HCT116 (cell line): ENCODE results near the gene HTR3E. TPM values are rescaled to one million over a fixed set of nuclear protein-coding genes. Genes with fewer than 3 reads are reported as not detected.

Experiments
- ATAC-seq: fragments of 200-7000 bp; cut with Tn5 transposase; 2 replicates; pipeline ENCODE4 v1.9.1; 2020; ENCODE audit warnings: mild to moderate bottlenecking, moderate library complexity
- BruUV-seq: library from RNA; stranded (reverse); fragments of 400-500 nt; replicated peaks from 2 replicates; lab custom pipeline; 2021; lab: Mats Ljungman, UMichigan
- CTCF ChIA-PET: fragments of 300-600 bp; sonication (Branson Sonifier 250); formaldehyde crosslinking; loops from one replicate; lab custom pipeline; 2021; ENCODE audit warnings: antibody characterized with exemption; lab: Charles Lee
- POLR2A ChIA-PET: fragments of 300-600, 350-600 bp; sonication (Branson Sonifier 250); formaldehyde crosslinking; loops from one replicate; lab custom pipeline; 2021; ENCODE audit warnings: antibody characterized with exemption; lab: Charles Lee
- RAD21 ChIA-PET, 2 experiments: fragments of 300-600 bp; sonication (Branson Sonifier 250); formaldehyde crosslinking; loops; one replicate each; lab custom pipeline; 2023; ENCODE audit warnings: low total read pairs in 2 of 2; ENCODE audit not compliant: uncharacterized antibody in 2 of 2, unreplicated experiment in 2 of 2, low non-redundant PET in 1 of 2; lab: Charles Lee
- DNase-seq: peaks from one replicate; pipeline ENCODE4 v3.0.0-alpha.2; 2010; ENCODE audit warnings: low read depth, low spot score
- H2AFZ ChIP-seq: fragments of 200-600 bp; shearing (Covaris generic), sonication (generic); 2 replicates; pipeline ENCODE4 v1.6.1; 2017; ENCODE audit warnings: low read depth, mixed run types, mixed read lengths, antibody characterized with exemption, low read length; ENCODE audit not compliant: poor library complexity, severe bottlenecking
- H3K27ac ChIP-seq: 2 replicates; pipeline ENCODE4 v1.5.1; 2012; ENCODE audit warnings: low read depth, low read length
- H3K27me3 ChIP-seq: fragments of 200-600 bp; sonication (generic); 2 replicates; pipeline ENCODE4 v1.6.1; 2016; ENCODE audit warnings: mixed run types, low read length, mixed read lengths; ENCODE audit not compliant: insufficient read depth
- H3K36me3 ChIP-seq, 2 experiments: fragments of 200-500 bp in 1 of 2; fragments of 200-600 bp in 1 of 2; sonication (Bioruptor generic) in 1 of 2; sonication (generic) in 1 of 2; 2 replicates each; pipeline versions ENCODE4 v1.5.1 to v1.6.1; 2014 to 2016; ENCODE audit warnings: low read length in 2 of 2, inconsistent platforms in 1 of 2, mixed read lengths in 1 of 2, mixed run types in 1 of 2; ENCODE audit not compliant: insufficient read depth in 2 of 2, control insufficient read depth in 1 of 2
- H3K4me1 ChIP-seq, 2 experiments: fragments of 200-600 bp in 1 of 2; sonication (generic) in 1 of 2; 2 replicates each; pipeline versions ENCODE4 v1.5.1 to v1.6.1; 2012 to 2017; ENCODE audit warnings: low read length in 2 of 2, inconsistent platforms in 1 of 2, mild to moderate bottlenecking in 1 of 2, mixed read lengths in 1 of 2, mixed run types in 1 of 2, moderate library complexity in 1 of 2; ENCODE audit not compliant: insufficient read depth in 2 of 2, control insufficient read depth in 1 of 2
- H3K4me2 ChIP-seq: fragments of 200-600 bp; sonication (generic); 2 replicates; pipeline ENCODE4 v1.6.1; 2017; ENCODE audit warnings: mixed run types, low read length, mixed read lengths
- H3K4me3 ChIP-seq, 2 experiments: fragments of 200-600 bp in 1 of 2; sonication (generic) in 1 of 2; replicated peaks in 1 of 2; 2 replicates each; pipeline ENCODE4 v1.5.1; 2011 to 2016; ENCODE audit warnings: low read length in 2 of 2, control low read depth in 1 of 2, low read depth in 1 of 2, mild to moderate bottlenecking in 1 of 2, mixed read lengths in 1 of 2, mixed run types in 1 of 2
- H3K79me2 ChIP-seq: fragments of 200-600 bp; sonication (generic); 2 replicates; pipeline ENCODE4 v1.6.1; 2017; ENCODE audit warnings: mild to moderate bottlenecking, mixed run types, low read length, moderate library complexity, mixed read lengths; ENCODE audit not compliant: insufficient read depth
- H3K9ac ChIP-seq: fragments of 200-600 bp; sonication (generic); 2 replicates; pipeline ENCODE4 v1.6.1; 2016; ENCODE audit warnings: low read length, mixed read lengths
- H3K9me2 ChIP-seq: fragments of 200-600 bp; sonication (generic), shearing (Covaris generic); 2 replicates; pipeline ENCODE4 v1.6.1; 2017; ENCODE audit warnings: mixed run types, mild to moderate bottlenecking, moderate library complexity; ENCODE audit not compliant: insufficient read depth
- H3K9me3 ChIP-seq, 2 experiments: fragments of 200-500 bp in 1 of 2; fragments of 200-600 bp in 1 of 2; sonication (Bioruptor generic) in 1 of 2; sonication (generic) in 1 of 2; 2 replicates each; pipeline ENCODE4 v1.6.1; 2014 to 2017; ENCODE audit warnings: low read length in 2 of 2, mixed read lengths in 2 of 2, inconsistent platforms in 1 of 2, low read depth in 1 of 2, mild to moderate bottlenecking in 1 of 2, mixed run types in 1 of 2, moderate library complexity in 1 of 2; ENCODE audit not compliant: control insufficient read depth in 1 of 2, insufficient read depth in 1 of 2
- H4K20me1 ChIP-seq: fragments of 200-600 bp; sonication (generic), shearing (Covaris generic); 2 replicates; pipeline ENCODE4 v1.6.1; 2017; ENCODE audit warnings: mixed run types, mild to moderate bottlenecking, moderate library complexity; ENCODE audit not compliant: insufficient read depth
- CBX3 ChIP-seq: IDR thresholded peaks from 2 replicates; pipeline ENCODE4 v1.6.1; 2012; ENCODE audit warnings: low read depth
- CEBPB ChIP-seq: IDR thresholded peaks from 2 replicates; pipeline ENCODE4 v1.6.1; 2012; ENCODE audit warnings: low read depth
- EGR1 ChIP-seq: IDR thresholded peaks from 2 replicates; pipeline ENCODE4 v1.6.1; 2012; ENCODE audit warnings: low read depth
- JUND ChIP-seq: IDR thresholded peaks from 2 replicates; pipeline ENCODE4 v1.6.1; 2012
- MAX ChIP-seq: IDR thresholded peaks from 2 replicates; pipeline ENCODE4 v1.6.1; 2012
- RAD21 ChIP-seq: IDR thresholded peaks from 2 replicates; pipeline ENCODE4 v1.6.1; 2012; ENCODE audit warnings: low read depth, mild to moderate bottlenecking
- SP1 ChIP-seq: IDR thresholded peaks from 2 replicates; pipeline ENCODE4 v1.6.1; 2012; ENCODE audit warnings: low read depth
- TCF7L2 ChIP-seq: IDR thresholded peaks from 2 replicates; pipeline ENCODE4 v1.7.0; 2011; ENCODE audit warnings: borderline replicate concordance, inconsistent platforms; ENCODE audit not compliant: insufficient read depth, insufficient read length; ENCODE audit errors: extremely low read depth
- ZFX ChIP-seq: fragments of 450-650 bp; IDR thresholded peaks from 2 replicates; pipeline ENCODE4 v1.6.1; 2017
- intact Hi-C: fragments of 100-400 bp; cut with micrococcal nuclease; formaldehyde crosslinking; loops from 2 replicates; pipeline ENCODE4 v1.10.0; 2022
- total RNA-seq: library from RNA; stranded (reverse); gene quantifications from one replicate; pipeline ENCODE4 v1.2.1, GENCODE V29; 2021; ENCODE audit not compliant: unreplicated experiment
- TF ChIP-seq, protein P1 (sequence below): IDR thresholded peaks from 2 replicates; pipeline ENCODE4 v1.6.1; 2011; ENCODE audit warnings: mild to moderate bottlenecking, low read length, moderate library complexity; ENCODE audit not compliant: insufficient replicate concordance; ENCODE audit errors: extremely low read depth
- TF ChIP-seq, protein P2 (sequence below), 3 experiments: fragments of 200-600 bp in 1 of 3; sonication (generic) in 1 of 3; IDR thresholded peaks in 2 of 3; conservative IDR thresholded peaks in 1 of 3; 2 replicates each; pipeline ENCODE4 v1.5.1; 2012 to 2017; ENCODE audit warnings: low read depth in 2 of 3, low read length in 2 of 3, antibody characterized with exemption in 1 of 3, borderline replicate concordance in 1 of 3, control low read depth in 1 of 3, mild to moderate bottlenecking in 1 of 3, mixed read lengths in 1 of 3, mixed run types in 1 of 3, moderate library complexity in 1 of 3; ENCODE audit not compliant: insufficient read depth in 1 of 3

Gene HTR3E
- total RNA-seq, 1 experiment from 2014 or later = not detected

GRCh38 chr3:184155644-184156521, 59.0 kb downstream of the HTR3E start:
- Histone ChIP-seq H3K27me3 (no peaks in the 10 kb centered on the region), H3K4me1 (peaks cover 7 to 21% of the 10 kb centered on the region in 2 experiments; a peak in 3 of 4 replicates), H3K9ac (peak overlapping the region; percentile 82), H3K4me3 (peak overlapping the region; percentile 82 to 93), H3K9me2 (no peaks in the 10 kb centered on the region), H3K36me3 (no peaks in the 10 kb centered on the region), H2AFZ (no peak overlapping the region), H3K4me2 (peak overlapping the region; percentile 84), H3K79me2 (peaks cover 51% of the 10 kb centered on the region), H3K9me3 (no peaks in the 10 kb centered on the region), H3K27ac (peak overlapping the region; percentile 89), H4K20me1 (no peaks in the 10 kb centered on the region)
- intact Hi-C loops = no loop called here
- POLR2A ChIA-PET = interaction anchor here (0.6 kb wide), 1 partner anchor 18 kb away, joined by 6 read pairs; no protein-coding TSS in a partner anchor
- no TSS peak for BruUV-seq
- RAD21 ChIA-PET = no interaction called here
- DNase-seq (no peak), ATAC-seq (peak; percentile 38)
- CTCF ChIA-PET = no interaction called here
- peak; percentile 63; the same call in 1 of the 2 replicates for TF ChIP-seq ZFX
- TF ChIP-seq EGR1 = no peak
- TF ChIP-seq, all 23 proteins: peak for 1

DNA sequence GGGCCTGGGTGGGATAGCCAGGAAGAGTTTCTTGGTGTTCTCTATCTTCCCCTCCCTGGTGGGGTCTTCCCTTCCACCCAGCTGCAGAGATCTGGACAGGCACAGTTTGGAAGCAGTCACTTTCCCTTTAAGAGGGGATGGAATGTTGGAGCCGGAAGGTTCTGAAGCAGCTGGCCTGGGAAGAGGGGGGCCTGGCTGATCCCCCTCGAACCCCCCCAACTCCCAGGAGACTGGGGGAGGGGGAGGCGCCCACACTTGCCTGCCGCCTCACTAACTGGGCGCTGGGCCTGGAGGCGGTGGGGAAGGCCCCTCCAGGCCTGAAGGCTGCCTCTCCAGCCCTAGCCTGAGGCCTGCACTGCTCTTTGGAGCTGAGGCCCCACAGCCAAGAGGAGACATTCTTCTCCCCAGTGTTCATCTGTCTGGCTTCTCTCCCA, 59.7 kb downstream of the HTR3E start:
- POLR2A ChIA-PET = no interaction called here
- CTCF ChIA-PET = no interaction called here
- Histone ChIP-seq H3K27ac (peak overlapping the region; percentile 89), H3K4me1 (peaks cover 7 to 21% of the 10 kb centered on the region in 2 experiments; a peak in 3 of 4 replicates), H3K9ac (peak overlapping the region; percentile 82), H4K20me1 (no peaks in the 10 kb centered on the region), H3K9me3 (no peaks in the 10 kb centered on the region), H3K36me3 (no peaks in the 10 kb centered on the region), H3K79me2 (peaks cover 53% of the 10 kb centered on the region), H3K9me2 (no peaks in the 10 kb centered on the region), H3K27me3 (no peaks in the 10 kb centered on the region), H3K4me3 (peak overlapping the region; percentile 82 to 93), H3K4me2 (peak overlapping the region; percentile 84), H2AFZ (no peak overlapping the region)
- RAD21 ChIA-PET = no interaction called here
- intact Hi-C loops = no loop called here
- TF ChIP-seq CEBPB = no peak
- TF ChIP-seq MAX = 0 out of 2 replicates have a peak, but pooled peaks have one; percentile 16
- no peak for TF ChIP-seq RAD21
- no peak for TF ChIP-seq SP1
- TF ChIP-seq, protein P1, sequence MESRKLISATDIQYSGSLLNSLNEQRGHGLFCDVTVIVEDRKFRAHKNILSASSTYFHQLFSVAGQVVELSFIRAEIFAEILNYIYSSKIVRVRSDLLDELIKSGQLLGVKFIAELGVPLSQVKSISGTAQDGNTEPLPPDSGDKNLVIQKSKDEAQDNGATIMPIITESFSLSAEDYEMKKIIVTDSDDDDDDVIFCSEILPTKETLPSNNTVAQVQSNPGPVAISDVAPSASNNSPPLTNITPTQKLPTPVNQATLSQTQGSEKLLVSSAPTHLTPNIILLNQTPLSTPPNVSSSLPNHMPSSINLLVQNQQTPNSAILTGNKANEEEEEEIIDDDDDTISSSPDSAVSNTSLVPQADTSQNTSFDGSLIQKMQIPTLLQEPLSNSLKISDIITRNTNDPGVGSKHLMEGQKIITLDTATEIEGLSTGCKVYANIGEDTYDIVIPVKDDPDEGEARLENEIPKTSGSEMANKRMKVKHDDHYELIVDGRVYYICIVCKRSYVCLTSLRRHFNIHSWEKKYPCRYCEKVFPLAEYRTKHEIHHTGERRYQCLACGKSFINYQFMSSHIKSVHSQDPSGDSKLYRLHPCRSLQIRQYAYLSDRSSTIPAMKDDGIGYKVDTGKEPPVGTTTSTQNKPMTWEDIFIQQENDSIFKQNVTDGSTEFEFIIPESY = no peak
- no peak for TF ChIP-seq CBX3
- TF ChIP-seq, protein P2, sequence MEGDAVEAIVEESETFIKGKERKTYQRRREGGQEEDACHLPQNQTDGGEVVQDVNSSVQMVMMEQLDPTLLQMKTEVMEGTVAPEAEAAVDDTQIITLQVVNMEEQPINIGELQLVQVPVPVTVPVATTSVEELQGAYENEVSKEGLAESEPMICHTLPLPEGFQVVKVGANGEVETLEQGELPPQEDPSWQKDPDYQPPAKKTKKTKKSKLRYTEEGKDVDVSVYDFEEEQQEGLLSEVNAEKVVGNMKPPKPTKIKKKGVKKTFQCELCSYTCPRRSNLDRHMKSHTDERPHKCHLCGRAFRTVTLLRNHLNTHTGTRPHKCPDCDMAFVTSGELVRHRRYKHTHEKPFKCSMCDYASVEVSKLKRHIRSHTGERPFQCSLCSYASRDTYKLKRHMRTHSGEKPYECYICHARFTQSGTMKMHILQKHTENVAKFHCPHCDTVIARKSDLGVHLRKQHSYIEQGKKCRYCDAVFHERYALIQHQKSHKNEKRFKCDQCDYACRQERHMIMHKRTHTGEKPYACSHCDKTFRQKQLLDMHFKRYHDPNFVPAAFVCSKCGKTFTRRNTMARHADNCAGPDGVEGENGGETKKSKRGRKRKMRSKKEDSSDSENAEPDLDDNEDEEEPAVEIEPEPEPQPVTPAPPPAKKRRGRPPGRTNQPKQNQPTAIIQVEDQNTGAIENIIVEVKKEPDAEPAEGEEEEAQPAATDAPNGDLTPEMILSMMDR (IDR thresholded peaks at IDR 0.05 in 2 of 3, conservative IDR thresholded peaks at IDR 0.05 in 1 of 3; ENCODE audit: borderline replicate concordance in 1 of 3, insufficient read depth in 1 of 3, low read depth in 2 of 3, low read length in 2 of 3) = no peak
- TF ChIP-seq TCF7L2 = peak; percentile 71
- no peak for TF ChIP-seq JUND
- ATAC-seq = peak; percentile 21
- BruUV-seq = no TSS peak
- no peak for DNase-seq
